NCI-H2171 (cell line): Measurements from ENCODE around the gene TRIM44.
A peak's percentile ranks its signal among the peaks of the same experiment; 100 is the strongest.
"Not testable (repeated sequence)": the region's sequence is repeated elsewhere in the genome, so short reads cannot be mapped to it uniquely, and the experiment has no call there.

ENCODE experiments used
- DNase-seq: peaks from one replicate; lab custom pipeline; 2025; lab: John Stamatoyannopoulos, UW

TRIM44 gene

GRCh38 chr11:35815556-35816315, 153.2 kb downstream of the TRIM44 start:
- no peak for DNase-seq

GRCh38 chr11:35820614-35821013, 158.0 kb downstream of the TRIM44 start:
- DNase-seq, result no peak

- DNase-seq, result no peak
Measured at GRCh38 chr11:35822815-35823495, 160.4 kb downstream of the TRIM44 start.

- no peak for DNase-seq
Measured at GRCh38 chr11:35823742-35824298, 161.2 kb downstream of the TRIM44 start.

- DNase-seq, result no peak
Measured at GRCh38 chr11:35825386-35825785, 162.8 kb downstream of the TRIM44 start.

- no peak for DNase-seq
Measured at GRCh38 chr11:35826006-35826405, 163.4 kb downstream of the TRIM44 start.

GRCh38 chr11:35826949-35827348, 164.4 kb downstream of the TRIM44 start:
- DNase-seq, result no peak

- no peak for DNase-seq
Measured at GRCh38 chr11:35836205-35836604, 173.6 kb downstream of the TRIM44 start.

- no peak for DNase-seq
Measured at GRCh38 chr11:35838071-35838470, 175.5 kb downstream of the TRIM44 start.

GRCh38 chr11:35838697-35839367, 176.3 kb downstream of the TRIM44 start:
- DNase-seq, result not testable (repeated sequence)

GRCh38 chr11:35839368-35840161, 177.0 kb downstream of the TRIM44 start:
- no peak for DNase-seq

GRCh38 chr11:35841733-35842132, 179.2 kb downstream of the TRIM44 start:
- DNase-seq, result no peak

- DNase-seq, result no peak
Measured at GRCh38 chr11:35842958-35843357, 180.4 kb downstream of the TRIM44 start.

- no peak for DNase-seq
Measured at GRCh38 chr11:35844579-35844978, 182.0 kb downstream of the TRIM44 start.

GRCh38 chr11:35845860-35846259, 183.3 kb downstream of the TRIM44 start:
- DNase-seq, result no peak

GRCh38 chr11:35846874-35847273, 184.3 kb downstream of the TRIM44 start:
- no peak for DNase-seq

- DNase-seq, result no peak
Measured at GRCh38 chr11:35847473-35847872, 184.9 kb downstream of the TRIM44 start.

- DNase-seq, result no peak
Measured at GRCh38 chr11:35848616-35849015, 186.0 kb downstream of the TRIM44 start.

- DNase-seq, result no peak
Measured at GRCh38 chr11:35850191-35850590, 187.6 kb downstream of the TRIM44 start.

GRCh38 chr11:35851342-35851741, 188.8 kb downstream of the TRIM44 start:
- no peak for DNase-seq

- no peak for DNase-seq
Measured at GRCh38 chr11:35852056-35852455, 189.5 kb downstream of the TRIM44 start.

GRCh38 chr11:35853971-35854370, 191.4 kb downstream of the TRIM44 start:
- DNase-seq, result peak; percentile 88
